HCT116 (cell line): ENCODE measurements around the gene ATP11B. TPM values are rescaled to one million over a fixed set of nuclear protein-coding genes. Genes with fewer than 3 reads are reported as not detected.
"Not testable (repeated sequence)": the region's sequence is repeated elsewhere in the genome, so short reads cannot be mapped to it uniquely, and the experiment has no call there.

Experiments used
- ATAC-seq: fragments of 200-7000 bp; cut with Tn5 transposase; 2 replicates; pipeline ENCODE4 v1.9.1; 2020; ENCODE audit warnings: mild to moderate bottlenecking, moderate library complexity
- BruUV-seq: library from RNA; stranded (reverse); fragments of 400-500 nt; replicated peaks from 2 replicates; lab custom pipeline; 2021; lab: Mats Ljungman, UMichigan
- CTCF ChIA-PET: fragments of 300-600 bp; sonication (Branson Sonifier 250); formaldehyde crosslinking; loops from one replicate; lab custom pipeline; 2021; ENCODE audit warnings: antibody characterized with exemption; lab: Charles Lee
- POLR2A ChIA-PET: fragments of 300-600, 350-600 bp; sonication (Branson Sonifier 250); formaldehyde crosslinking; loops from one replicate; lab custom pipeline; 2021; ENCODE audit warnings: antibody characterized with exemption; lab: Charles Lee
- RAD21 ChIA-PET, 2 experiments: fragments of 300-600 bp; sonication (Branson Sonifier 250); formaldehyde crosslinking; loops; one replicate each; lab custom pipeline; 2023; ENCODE audit warnings: low total read pairs in 2 of 2; ENCODE audit not compliant: uncharacterized antibody in 2 of 2, unreplicated experiment in 2 of 2, low non-redundant PET in 1 of 2; lab: Charles Lee
- DNase-seq: peaks from one replicate; pipeline ENCODE4 v3.0.0-alpha.2; 2010; ENCODE audit warnings: low read depth, low spot score
- H2AFZ ChIP-seq: fragments of 200-600 bp; shearing (Covaris generic), sonication (generic); 2 replicates; pipeline ENCODE4 v1.6.1; 2017; ENCODE audit warnings: low read depth, mixed run types, mixed read lengths, antibody characterized with exemption, low read length; ENCODE audit not compliant: poor library complexity, severe bottlenecking
- H3K27ac ChIP-seq: 2 replicates; pipeline ENCODE4 v1.5.1; 2012; ENCODE audit warnings: low read depth, low read length
- H3K27me3 ChIP-seq: fragments of 200-600 bp; sonication (generic); 2 replicates; pipeline ENCODE4 v1.6.1; 2016; ENCODE audit warnings: mixed run types, low read length, mixed read lengths; ENCODE audit not compliant: insufficient read depth
- H3K36me3 ChIP-seq, 2 experiments: fragments of 200-500 bp in 1 of 2; fragments of 200-600 bp in 1 of 2; sonication (Bioruptor generic) in 1 of 2; sonication (generic) in 1 of 2; 2 replicates each; pipeline versions ENCODE4 v1.5.1 to v1.6.1; 2014 to 2016; ENCODE audit warnings: low read length in 2 of 2, inconsistent platforms in 1 of 2, mixed read lengths in 1 of 2, mixed run types in 1 of 2; ENCODE audit not compliant: insufficient read depth in 2 of 2, control insufficient read depth in 1 of 2
- H3K4me1 ChIP-seq, 2 experiments: fragments of 200-600 bp in 1 of 2; sonication (generic) in 1 of 2; 2 replicates each; pipeline versions ENCODE4 v1.5.1 to v1.6.1; 2012 to 2017; ENCODE audit warnings: low read length in 2 of 2, inconsistent platforms in 1 of 2, mild to moderate bottlenecking in 1 of 2, mixed read lengths in 1 of 2, mixed run types in 1 of 2, moderate library complexity in 1 of 2; ENCODE audit not compliant: insufficient read depth in 2 of 2, control insufficient read depth in 1 of 2
- H3K4me2 ChIP-seq: fragments of 200-600 bp; sonication (generic); 2 replicates; pipeline ENCODE4 v1.6.1; 2017; ENCODE audit warnings: mixed run types, low read length, mixed read lengths
- H3K4me3 ChIP-seq, 2 experiments: fragments of 200-600 bp in 1 of 2; sonication (generic) in 1 of 2; replicated peaks in 1 of 2; 2 replicates each; pipeline ENCODE4 v1.5.1; 2011 to 2016; ENCODE audit warnings: low read length in 2 of 2, control low read depth in 1 of 2, low read depth in 1 of 2, mild to moderate bottlenecking in 1 of 2, mixed read lengths in 1 of 2, mixed run types in 1 of 2
- H3K79me2 ChIP-seq: fragments of 200-600 bp; sonication (generic); 2 replicates; pipeline ENCODE4 v1.6.1; 2017; ENCODE audit warnings: mild to moderate bottlenecking, mixed run types, low read length, moderate library complexity, mixed read lengths; ENCODE audit not compliant: insufficient read depth
- H3K9ac ChIP-seq: fragments of 200-600 bp; sonication (generic); 2 replicates; pipeline ENCODE4 v1.6.1; 2016; ENCODE audit warnings: low read length, mixed read lengths
- H3K9me2 ChIP-seq: fragments of 200-600 bp; sonication (generic), shearing (Covaris generic); 2 replicates; pipeline ENCODE4 v1.6.1; 2017; ENCODE audit warnings: mixed run types, mild to moderate bottlenecking, moderate library complexity; ENCODE audit not compliant: insufficient read depth
- H3K9me3 ChIP-seq, 2 experiments: fragments of 200-500 bp in 1 of 2; fragments of 200-600 bp in 1 of 2; sonication (Bioruptor generic) in 1 of 2; sonication (generic) in 1 of 2; 2 replicates each; pipeline ENCODE4 v1.6.1; 2014 to 2017; ENCODE audit warnings: low read length in 2 of 2, mixed read lengths in 2 of 2, inconsistent platforms in 1 of 2, low read depth in 1 of 2, mild to moderate bottlenecking in 1 of 2, mixed run types in 1 of 2, moderate library complexity in 1 of 2; ENCODE audit not compliant: control insufficient read depth in 1 of 2, insufficient read depth in 1 of 2
- H4K20me1 ChIP-seq: fragments of 200-600 bp; sonication (generic), shearing (Covaris generic); 2 replicates; pipeline ENCODE4 v1.6.1; 2017; ENCODE audit warnings: mixed run types, mild to moderate bottlenecking, moderate library complexity; ENCODE audit not compliant: insufficient read depth
- ELF1 ChIP-seq: IDR thresholded peaks from 2 replicates; pipeline ENCODE4 v1.6.1; 2012; ENCODE audit warnings: low read depth, borderline replicate concordance
- EZH2 ChIP-seq: fragments of 200-600 bp; sonication (generic); IDR thresholded peaks from 2 replicates; pipeline ENCODE4 v1.6.1; 2017; ENCODE audit warnings: antibody characterized with exemption, mixed run types
- SIN3A ChIP-seq: IDR thresholded peaks from 2 replicates; pipeline ENCODE4 v1.6.1; 2012; ENCODE audit warnings: low read depth
- TCF7L2 ChIP-seq: IDR thresholded peaks from 2 replicates; pipeline ENCODE4 v1.7.0; 2011; ENCODE audit warnings: borderline replicate concordance, inconsistent platforms; ENCODE audit not compliant: insufficient read depth, insufficient read length; ENCODE audit errors: extremely low read depth
- YY1 ChIP-seq: IDR thresholded peaks from 2 replicates; pipeline ENCODE4 v1.6.1; 2011; ENCODE audit warnings: low read length, low read depth, moderate library complexity, mild to moderate bottlenecking; ENCODE audit not compliant: insufficient replicate concordance; ENCODE audit errors: extremely low read depth
- ZNF274 ChIP-seq: fragments of 200-500 bp; sonication (Bioruptor generic); IDR thresholded peaks from 2 replicates; pipeline ENCODE4 v1.6.1; 2014; ENCODE audit warnings: mild to moderate bottlenecking, low read depth, low read length, inconsistent platforms
- intact Hi-C: fragments of 100-400 bp; cut with micrococcal nuclease; formaldehyde crosslinking; loops from 2 replicates; pipeline ENCODE4 v1.10.0; 2022
- total RNA-seq: library from RNA; stranded (reverse); gene quantifications from one replicate; pipeline ENCODE4 v1.2.1, GENCODE V29; 2021; ENCODE audit not compliant: unreplicated experiment
- TF ChIP-seq, protein P1 (sequence below), 3 experiments: fragments of 200-600 bp in 1 of 3; sonication (generic) in 1 of 3; IDR thresholded peaks in 2 of 3; conservative IDR thresholded peaks in 1 of 3; 2 replicates each; pipeline ENCODE4 v1.5.1; 2012 to 2017; ENCODE audit warnings: low read depth in 2 of 3, low read length in 2 of 3, antibody characterized with exemption in 1 of 3, borderline replicate concordance in 1 of 3, control low read depth in 1 of 3, mild to moderate bottlenecking in 1 of 3, mixed read lengths in 1 of 3, mixed run types in 1 of 3, moderate library complexity in 1 of 3; ENCODE audit not compliant: insufficient read depth in 1 of 3
- TF ChIP-seq, protein P2 (sequence below): IDR thresholded peaks from 2 replicates; pipeline ENCODE4 v1.6.1; 2011; ENCODE audit warnings: mild to moderate bottlenecking, low read length, moderate library complexity; ENCODE audit not compliant: insufficient replicate concordance; ENCODE audit errors: extremely low read depth
- TF ChIP-seq, protein P3 (sequence below): IDR thresholded peaks from 2 replicates; pipeline ENCODE4 v1.6.1; 2012

ATP11B gene
- total RNA-seq, 1 experiment from 2014 or later = 53.0 TPM

DNA sequence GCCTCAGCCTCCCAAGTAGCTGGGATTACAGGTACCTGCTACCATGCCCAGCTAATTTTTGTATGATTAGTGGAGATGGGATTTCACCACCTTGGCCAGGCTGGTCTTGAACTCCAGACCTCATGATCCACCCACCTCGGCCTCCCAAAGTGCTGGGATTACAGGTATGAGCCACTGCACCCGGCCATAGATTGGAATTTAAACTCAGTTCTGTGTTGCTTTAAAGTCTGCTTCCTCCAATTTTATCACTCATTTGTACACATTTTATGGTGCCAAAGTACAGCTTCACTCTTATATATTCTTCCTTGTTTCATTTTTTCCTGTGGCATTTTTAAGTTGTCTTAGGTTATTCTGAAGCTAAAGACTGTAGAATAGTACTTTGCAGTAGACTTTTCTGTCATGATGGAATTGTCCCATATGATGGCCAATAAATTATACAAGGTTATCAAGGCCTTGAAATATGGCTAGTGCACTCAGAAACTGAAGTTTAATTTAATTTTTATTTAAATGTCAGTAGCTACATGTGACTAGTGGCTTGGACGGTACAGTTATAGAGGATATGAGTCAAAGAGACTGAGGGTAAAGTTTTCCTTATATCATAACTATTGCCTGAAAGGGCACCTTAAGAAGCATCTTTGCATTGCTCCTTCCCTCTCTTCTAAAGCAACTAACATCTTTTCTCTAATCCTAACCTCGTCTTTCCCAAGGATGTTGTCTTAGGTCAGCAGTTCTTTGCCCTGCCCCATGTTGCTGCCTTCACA lies 28.1 kb downstream of the ATP11B start (continued):
- TF ChIP-seq, protein P1, sequence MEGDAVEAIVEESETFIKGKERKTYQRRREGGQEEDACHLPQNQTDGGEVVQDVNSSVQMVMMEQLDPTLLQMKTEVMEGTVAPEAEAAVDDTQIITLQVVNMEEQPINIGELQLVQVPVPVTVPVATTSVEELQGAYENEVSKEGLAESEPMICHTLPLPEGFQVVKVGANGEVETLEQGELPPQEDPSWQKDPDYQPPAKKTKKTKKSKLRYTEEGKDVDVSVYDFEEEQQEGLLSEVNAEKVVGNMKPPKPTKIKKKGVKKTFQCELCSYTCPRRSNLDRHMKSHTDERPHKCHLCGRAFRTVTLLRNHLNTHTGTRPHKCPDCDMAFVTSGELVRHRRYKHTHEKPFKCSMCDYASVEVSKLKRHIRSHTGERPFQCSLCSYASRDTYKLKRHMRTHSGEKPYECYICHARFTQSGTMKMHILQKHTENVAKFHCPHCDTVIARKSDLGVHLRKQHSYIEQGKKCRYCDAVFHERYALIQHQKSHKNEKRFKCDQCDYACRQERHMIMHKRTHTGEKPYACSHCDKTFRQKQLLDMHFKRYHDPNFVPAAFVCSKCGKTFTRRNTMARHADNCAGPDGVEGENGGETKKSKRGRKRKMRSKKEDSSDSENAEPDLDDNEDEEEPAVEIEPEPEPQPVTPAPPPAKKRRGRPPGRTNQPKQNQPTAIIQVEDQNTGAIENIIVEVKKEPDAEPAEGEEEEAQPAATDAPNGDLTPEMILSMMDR (IDR thresholded peaks at IDR 0.05 in 2 of 3, conservative IDR thresholded peaks at IDR 0.05 in 1 of 3; ENCODE audit: borderline replicate concordance in 1 of 3, insufficient read depth in 1 of 3, low read depth in 2 of 3, low read length in 2 of 3) = no peak
- TF ChIP-seq ZNF274 (no peak), YY1 (no peak)

DNA sequence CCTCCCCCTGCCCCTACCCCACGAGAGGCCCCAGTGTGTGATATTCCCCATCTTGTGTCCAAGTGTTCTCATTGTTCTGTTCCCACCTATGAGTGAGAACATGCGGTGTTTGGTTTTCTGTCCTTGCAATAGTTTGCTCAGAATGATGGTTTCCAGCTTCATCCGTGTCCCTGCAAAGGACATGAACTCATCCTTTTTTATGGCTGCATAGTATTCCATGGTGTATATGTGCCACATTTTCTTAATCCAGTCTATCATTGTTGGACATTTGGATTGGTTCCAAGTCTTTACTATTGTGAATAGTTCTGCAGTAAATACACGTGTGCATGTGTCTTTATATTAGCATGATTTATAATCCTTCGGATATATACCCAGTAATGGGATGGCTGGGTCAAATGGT lies 29.0 kb downstream of the ATP11B start:
- H3K4me3 ChIP-seq, RAD21 ChIA-PET, POLR2A ChIA-PET, H3K4me2 ChIP-seq, H3K9ac ChIP-seq, H3K4me1 ChIP-seq, H2AFZ ChIP-seq, H3K9me3 ChIP-seq, H3K36me3 ChIP-seq, ATAC-seq, DNase-seq, H3K27ac ChIP-seq, CTCF ChIA-PET, H4K20me1 ChIP-seq, H3K9me2 ChIP-seq, H3K27me3 ChIP-seq, BruUV-seq, intact Hi-C loops: not testable (repeated sequence)
- peaks cover 23% of the 10 kb centered on the region for H3K79me2 ChIP-seq

DNA sequence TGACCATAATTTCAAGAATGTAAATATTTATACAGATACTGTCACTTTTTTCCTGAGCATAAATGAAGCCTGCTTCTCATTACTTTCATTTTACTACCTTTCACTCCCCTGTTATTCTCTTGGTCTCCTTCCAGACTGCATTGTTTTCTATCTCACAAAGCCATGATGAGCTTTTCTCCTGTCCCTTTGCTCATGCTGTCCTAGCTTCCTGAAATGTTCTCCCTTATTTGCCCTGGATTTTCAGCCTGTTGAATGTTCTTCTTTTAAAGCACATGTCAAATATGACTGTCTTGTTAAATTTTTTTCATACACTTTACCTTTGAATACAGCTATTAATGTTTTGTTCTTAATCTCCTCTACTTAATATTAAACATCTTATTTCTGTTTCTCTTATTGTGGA lies 31.7 kb downstream of the ATP11B start:
- Histone ChIP-seq H3K4me1 (peaks cover 4 to 13% of the 10 kb centered on the region in 2 experiments; a peak in 3 of 4 replicates), H3K79me2 (0 out of 2 replicates have a peak, but pooled peaks cover 10% of the 10 kb centered on the region), H3K36me3 (no peaks in the 10 kb centered on the region), H3K4me2 (no peak overlapping the region), H3K27ac (no peak overlapping the region), H4K20me1 (no peaks in the 10 kb centered on the region), H2AFZ (no peak overlapping the region), H3K4me3 (no peak overlapping the region), H3K9me3 (no peaks in the 10 kb centered on the region), H3K9ac (no peak overlapping the region), H3K27me3 (no peaks in the 10 kb centered on the region), H3K9me2 (no peaks in the 10 kb centered on the region)
- ChIA-PET RAD21 (no interaction called here), POLR2A (no interaction called here), CTCF (no interaction called here)
- intact Hi-C loops = no loop called here
- DNase-seq (no peak), ATAC-seq (no peak)
- no TSS peak for BruUV-seq
- TF ChIP-seq EZH2 (no peak), TCF7L2 (no peak), SIN3A (no peak), ELF1 (no peak)
- TF ChIP-seq, protein P2, sequence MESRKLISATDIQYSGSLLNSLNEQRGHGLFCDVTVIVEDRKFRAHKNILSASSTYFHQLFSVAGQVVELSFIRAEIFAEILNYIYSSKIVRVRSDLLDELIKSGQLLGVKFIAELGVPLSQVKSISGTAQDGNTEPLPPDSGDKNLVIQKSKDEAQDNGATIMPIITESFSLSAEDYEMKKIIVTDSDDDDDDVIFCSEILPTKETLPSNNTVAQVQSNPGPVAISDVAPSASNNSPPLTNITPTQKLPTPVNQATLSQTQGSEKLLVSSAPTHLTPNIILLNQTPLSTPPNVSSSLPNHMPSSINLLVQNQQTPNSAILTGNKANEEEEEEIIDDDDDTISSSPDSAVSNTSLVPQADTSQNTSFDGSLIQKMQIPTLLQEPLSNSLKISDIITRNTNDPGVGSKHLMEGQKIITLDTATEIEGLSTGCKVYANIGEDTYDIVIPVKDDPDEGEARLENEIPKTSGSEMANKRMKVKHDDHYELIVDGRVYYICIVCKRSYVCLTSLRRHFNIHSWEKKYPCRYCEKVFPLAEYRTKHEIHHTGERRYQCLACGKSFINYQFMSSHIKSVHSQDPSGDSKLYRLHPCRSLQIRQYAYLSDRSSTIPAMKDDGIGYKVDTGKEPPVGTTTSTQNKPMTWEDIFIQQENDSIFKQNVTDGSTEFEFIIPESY = no peak
- TF ChIP-seq, protein P3, sequence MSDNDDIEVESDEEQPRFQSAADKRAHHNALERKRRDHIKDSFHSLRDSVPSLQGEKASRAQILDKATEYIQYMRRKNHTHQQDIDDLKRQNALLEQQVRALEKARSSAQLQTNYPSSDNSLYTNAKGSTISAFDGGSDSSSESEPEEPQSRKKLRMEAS = no peak
